Measurements from ENCODE around the gene SLIT2. TPM values are rescaled to one million over a fixed set of nuclear protein-coding genes. Genes with fewer than 3 reads are reported as not detected.
A peak's percentile ranks its signal among the peaks of the same experiment; 100 is the strongest.

SLIT2 gene, protein sequence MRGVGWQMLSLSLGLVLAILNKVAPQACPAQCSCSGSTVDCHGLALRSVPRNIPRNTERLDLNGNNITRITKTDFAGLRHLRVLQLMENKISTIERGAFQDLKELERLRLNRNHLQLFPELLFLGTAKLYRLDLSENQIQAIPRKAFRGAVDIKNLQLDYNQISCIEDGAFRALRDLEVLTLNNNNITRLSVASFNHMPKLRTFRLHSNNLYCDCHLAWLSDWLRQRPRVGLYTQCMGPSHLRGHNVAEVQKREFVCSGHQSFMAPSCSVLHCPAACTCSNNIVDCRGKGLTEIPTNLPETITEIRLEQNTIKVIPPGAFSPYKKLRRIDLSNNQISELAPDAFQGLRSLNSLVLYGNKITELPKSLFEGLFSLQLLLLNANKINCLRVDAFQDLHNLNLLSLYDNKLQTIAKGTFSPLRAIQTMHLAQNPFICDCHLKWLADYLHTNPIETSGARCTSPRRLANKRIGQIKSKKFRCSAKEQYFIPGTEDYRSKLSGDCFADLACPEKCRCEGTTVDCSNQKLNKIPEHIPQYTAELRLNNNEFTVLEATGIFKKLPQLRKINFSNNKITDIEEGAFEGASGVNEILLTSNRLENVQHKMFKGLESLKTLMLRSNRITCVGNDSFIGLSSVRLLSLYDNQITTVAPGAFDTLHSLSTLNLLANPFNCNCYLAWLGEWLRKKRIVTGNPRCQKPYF (N-terminal part only)
- not detected for total RNA-seq

DNA sequence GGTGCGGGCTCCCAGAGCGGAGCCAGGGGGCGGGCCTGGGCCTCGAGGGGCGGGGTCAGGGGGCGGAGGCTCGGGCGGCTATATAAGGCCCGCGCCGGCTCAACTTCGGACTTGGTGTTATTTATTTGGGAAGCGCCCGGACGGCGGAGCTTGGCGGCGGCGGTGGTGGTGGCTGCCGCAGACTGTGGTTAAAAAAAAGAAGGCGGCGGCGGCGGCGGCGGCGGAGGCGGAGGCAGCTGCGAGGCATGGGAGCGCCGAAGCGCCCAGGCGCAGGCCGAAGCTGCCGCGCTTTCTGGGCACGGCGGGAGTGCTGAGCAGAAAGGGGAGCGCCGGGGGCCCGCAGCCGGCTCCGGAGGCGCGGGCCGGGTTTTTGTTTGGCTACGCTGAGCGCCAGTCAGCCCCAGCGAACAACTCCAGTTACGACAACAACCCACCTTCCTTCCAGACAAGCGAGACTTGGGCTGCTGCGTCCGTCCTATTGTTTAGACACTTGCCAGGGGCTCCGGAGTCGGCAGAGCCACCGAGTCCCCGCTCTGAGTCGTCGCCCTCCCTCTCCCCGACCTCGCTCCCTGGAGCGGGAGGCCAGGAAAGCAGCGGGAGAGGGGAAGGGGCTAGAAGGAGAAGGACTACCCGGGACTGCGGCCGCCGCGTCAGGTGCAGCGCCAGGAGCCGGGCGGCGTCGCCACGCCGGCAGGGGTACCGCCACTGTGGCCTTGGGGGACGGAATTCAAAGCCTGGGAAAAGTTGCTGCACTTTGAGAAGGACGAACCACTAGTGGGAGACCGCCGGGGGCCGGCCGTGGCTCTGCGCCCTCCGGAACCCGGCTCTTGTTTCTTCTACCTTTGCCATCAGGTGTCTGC is at the start of gene SLIT2:
TSS of gene SLIT2 (plus strand) at position 110 of the 860 bp plus-strand sequence. CDS start 1,911 bp downstream, outside the sequence.
- ATAC-seq (replicated peaks in 1 of 2): peak; percentile 69 to 90

DNA sequence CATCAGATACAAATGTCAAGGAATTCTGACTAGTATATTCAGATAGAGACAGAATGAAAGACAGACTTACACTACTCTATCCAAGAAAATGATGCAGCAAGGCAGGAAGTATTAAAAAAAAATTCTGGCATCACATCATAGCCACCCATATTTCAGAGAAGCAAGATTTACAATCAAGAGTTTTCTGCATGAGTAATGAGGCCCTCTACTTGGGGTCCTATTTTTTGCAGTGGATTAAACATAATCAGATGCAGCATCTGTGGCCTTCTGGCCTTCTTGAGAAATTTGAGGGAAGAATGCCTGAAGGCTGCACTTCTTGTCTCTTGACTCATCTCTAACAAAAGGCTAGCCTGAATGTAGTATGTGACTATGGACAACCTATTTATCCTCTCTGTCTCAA is 48.2 kb upstream of the SLIT2 start:
- H3K4me3 Mint-ChIP-seq: no peak overlapping the region
- DNase-seq: no peak
- ATAC-seq (replicated peaks in 1 of 2): no peak
- H3K27me3 Mint-ChIP-seq (ENCODE audit: low read depth): no peaks in the 10 kb centered on the region
- H3K27ac Mint-ChIP-seq: no peak overlapping the region
- H3K4me1 Mint-ChIP-seq (ENCODE audit: low read depth): no peaks in the 10 kb centered on the region
- H3K36me3 Mint-ChIP-seq (ENCODE audit: insufficient read depth in 2 of 2): no peaks in the 10 kb centered on the region
- H3K9me3 Mint-ChIP-seq: peaks cover 1 to 3% of the 10 kb centered on the region in 2 donors

More for the DNA sequence above, at the start of gene SLIT2:
- peak within 1 kb of the TSS; percentile 63 for H3K4me3 Mint-ChIP-seq
- H3K27me3 Mint-ChIP-seq (ENCODE audit: low read depth): peaks cover 53% of the 10 kb centered on the region
- peaks cover 2 to 8% of the 10 kb centered on the region in 2 donors for H3K36me3 Mint-ChIP-seq (ENCODE audit: insufficient read depth in 2 of 2)
- H3K4me1 Mint-ChIP-seq (ENCODE audit: low read depth): peaks cover 10% of the 10 kb centered on the region
- H3K9me3 Mint-ChIP-seq: no peaks in the 10 kb centered on the region
- no peak within 1 kb of the TSS for H3K27ac Mint-ChIP-seq
- peak; percentile 14 to 46 for DNase-seq

DNA sequence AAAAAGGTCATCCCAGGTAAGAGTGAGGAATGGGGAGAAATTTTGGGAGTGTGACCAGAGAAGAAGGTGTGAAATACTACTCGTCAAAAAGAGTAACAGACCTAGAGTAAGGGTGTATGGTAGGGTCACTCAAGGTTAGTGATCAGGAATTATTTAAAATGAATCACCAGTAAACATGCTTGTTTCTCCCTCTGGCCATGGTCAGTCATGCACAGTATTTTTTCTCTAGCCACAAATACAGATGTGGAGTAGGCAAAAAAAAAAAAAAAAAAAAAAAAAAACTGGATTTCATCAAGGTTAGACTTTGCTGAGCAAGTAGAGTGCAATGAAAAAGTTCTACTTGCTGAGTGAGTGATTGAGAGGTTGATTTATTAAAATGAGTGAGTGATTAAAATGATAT is 34.2 kb upstream of the SLIT2 start:
- H3K27me3 Mint-ChIP-seq (ENCODE audit: low read depth): no peaks in the 10 kb centered on the region
- no peak overlapping the region for H3K27ac Mint-ChIP-seq
- no peaks in the 10 kb centered on the region for H3K36me3 Mint-ChIP-seq (ENCODE audit: insufficient read depth in 2 of 2)
- no peaks in the 10 kb centered on the region for H3K4me1 Mint-ChIP-seq (ENCODE audit: low read depth)
- H3K4me3 Mint-ChIP-seq: no peak overlapping the region
- ATAC-seq (replicated peaks in 1 of 2) (no peak), DNase-seq (no peak)
- peaks cover 1 to 3% of the 10 kb centered on the region in 2 donors for H3K9me3 Mint-ChIP-seq

DNA sequence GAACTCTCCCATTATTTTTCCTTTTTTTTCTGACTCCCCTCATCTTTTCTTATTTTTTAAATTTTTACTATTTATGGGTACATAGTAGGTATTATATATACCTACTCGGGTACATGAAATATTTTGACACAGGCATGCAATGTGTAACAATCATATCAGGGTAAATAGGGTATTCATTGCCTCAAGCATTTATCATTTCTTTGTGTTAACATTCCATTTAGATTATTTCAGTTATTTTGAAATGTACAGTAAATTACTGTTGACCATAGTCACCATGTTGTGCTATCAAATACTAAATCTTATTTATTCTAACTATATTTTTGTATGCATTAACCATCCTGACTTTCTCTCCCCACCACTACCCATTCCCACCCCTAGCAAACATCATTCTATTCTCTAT is 33.8 kb upstream of the SLIT2 start:
- H3K4me1 Mint-ChIP-seq (ENCODE audit: low read depth): no peaks in the 10 kb centered on the region
- ATAC-seq (replicated peaks in 1 of 2) (no peak), DNase-seq (no peak)
- no peaks in the 10 kb centered on the region for H3K27me3 Mint-ChIP-seq (ENCODE audit: low read depth)
- no peaks in the 10 kb centered on the region for H3K36me3 Mint-ChIP-seq (ENCODE audit: insufficient read depth in 2 of 2)
- no peak overlapping the region for H3K4me3 Mint-ChIP-seq
- no peak overlapping the region for H3K27ac Mint-ChIP-seq
- peaks cover 1% of the 10 kb centered on the region in 2 donors for H3K9me3 Mint-ChIP-seq

DNA sequence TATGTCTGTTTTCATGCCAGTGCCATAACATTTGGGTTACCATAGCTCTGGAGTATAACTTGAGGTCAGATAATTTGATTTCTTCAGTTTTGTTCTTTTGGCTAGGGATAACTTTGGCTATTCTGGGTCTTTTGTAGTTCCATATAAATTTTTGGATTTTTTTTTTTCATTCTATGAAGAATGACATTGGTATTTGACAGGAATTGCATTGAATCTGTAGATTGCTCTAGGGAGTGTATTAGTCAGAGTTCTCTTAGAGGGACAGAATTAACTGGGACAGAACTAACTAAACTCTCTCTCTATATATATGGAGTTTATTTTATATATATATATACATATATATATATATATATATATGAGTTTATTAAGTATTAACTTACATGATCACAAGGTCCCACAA is 32.2 kb upstream of the SLIT2 start:
- H3K9me3 Mint-ChIP-seq: peaks cover 3 to 11% of the 10 kb centered on the region in 2 donors
- no peak overlapping the region for H3K27ac Mint-ChIP-seq
- no peak overlapping the region for H3K4me3 Mint-ChIP-seq
- H3K36me3 Mint-ChIP-seq (ENCODE audit: insufficient read depth in 2 of 2): peaks cover 0 to 1% of the 10 kb centered on the region in 2 donors
- DNase-seq: no peak
- no peak for ATAC-seq (replicated peaks in 1 of 2)
- no peaks in the 10 kb centered on the region for H3K27me3 Mint-ChIP-seq (ENCODE audit: low read depth)
- H3K4me1 Mint-ChIP-seq (ENCODE audit: low read depth): no peaks in the 10 kb centered on the region

DNA sequence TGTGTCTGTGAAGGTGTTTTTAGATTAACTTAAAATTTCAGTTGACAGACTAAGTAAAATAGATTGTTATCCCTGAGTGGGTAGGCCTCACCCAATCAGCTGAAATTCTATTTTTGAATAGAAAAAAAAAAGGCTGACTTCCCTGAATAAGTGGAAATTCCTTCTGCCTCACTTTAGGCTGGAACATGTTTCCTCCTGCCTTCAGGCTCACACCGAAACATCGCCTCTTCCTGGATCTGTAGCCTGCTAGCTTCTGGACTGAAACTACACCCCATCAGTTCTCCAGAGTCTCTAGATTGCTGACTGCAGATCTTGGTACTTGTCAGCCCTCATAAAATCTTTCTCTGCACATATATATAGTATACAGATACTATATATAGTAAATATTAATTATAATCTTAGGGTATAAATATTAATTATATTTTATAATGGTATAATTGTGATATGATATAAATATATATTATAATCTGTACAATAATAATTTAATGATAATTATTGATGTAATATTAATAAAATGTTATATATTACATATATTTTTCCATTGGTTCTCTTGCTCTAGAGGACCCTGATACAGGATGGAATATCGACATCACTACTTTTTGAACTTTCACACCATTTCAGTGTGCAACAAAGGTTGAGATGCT is 13.7 kb upstream of the SLIT2 start:
- ATAC-seq (replicated peaks in 1 of 2) (no peak), DNase-seq (no peak)
- Mint-ChIP-seq H3K36me3 (ENCODE audit: insufficient read depth in 2 of 2) (no peaks in the 10 kb centered on the region), H3K4me3 (no peak overlapping the region), H3K4me1 (ENCODE audit: low read depth) (no peaks in the 10 kb centered on the region), H3K27me3 (ENCODE audit: low read depth) (no peaks in the 10 kb centered on the region), H3K9me3 (peaks cover 3 to 4% of the 10 kb centered on the region in 2 donors), H3K27ac (no peak overlapping the region)

DNA sequence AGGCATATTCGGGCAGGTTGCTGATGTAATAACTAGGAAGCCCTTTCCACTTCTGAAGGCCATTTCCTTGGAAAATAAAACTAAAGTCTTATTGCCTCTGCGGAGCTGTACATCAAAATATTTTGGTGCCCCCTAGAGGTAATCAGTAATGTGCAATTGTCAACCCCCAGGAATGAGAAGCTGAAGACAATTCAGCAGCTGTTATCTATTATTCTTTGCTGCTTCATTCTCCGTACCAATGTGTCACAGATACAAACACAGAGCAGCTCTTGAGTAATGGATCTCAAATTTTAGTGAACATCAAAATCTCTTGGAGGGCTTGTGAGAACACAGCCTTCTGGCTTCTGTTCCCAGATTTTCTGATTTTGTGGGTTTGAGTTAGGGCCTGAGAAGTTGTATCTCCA is 3.5 kb upstream of the SLIT2 start:
- H3K27ac Mint-ChIP-seq: no peak overlapping the region

DNA sequence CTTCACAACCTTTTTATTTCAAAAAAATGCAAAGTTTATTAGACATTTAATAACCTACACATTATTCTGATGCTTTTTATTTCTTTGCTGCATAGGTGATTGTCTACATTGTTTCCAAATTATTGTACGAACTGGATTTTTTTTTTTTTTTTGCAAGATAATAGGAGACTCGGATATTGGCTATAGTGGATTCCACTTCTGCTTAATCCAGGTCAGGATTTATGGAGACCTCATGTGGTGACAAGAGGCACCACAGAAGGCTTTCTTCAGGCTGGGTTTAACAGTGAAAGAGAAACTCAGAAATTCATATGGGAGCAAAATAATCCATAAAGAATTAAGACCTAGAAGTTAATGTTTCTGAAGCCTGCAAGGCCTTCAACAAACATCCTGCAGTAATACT is 2.4 kb upstream of the SLIT2 start:
- Mint-ChIP-seq H3K27me3 (ENCODE audit: low read depth) (peaks cover 32% of the 10 kb centered on the region), H3K27ac (no peak overlapping the region), H3K4me3 (no peak overlapping the region), H3K36me3 (ENCODE audit: insufficient read depth in 2 of 2) (peaks cover 0 to 5% of the 10 kb centered on the region in 2 donors), H3K9me3 (no peaks in the 10 kb centered on the region), H3K4me1 (ENCODE audit: low read depth) (peaks cover 10% of the 10 kb centered on the region)
- ATAC-seq (replicated peaks in 1 of 2) (no peak), DNase-seq (no peak)

More for the DNA sequence above, 3.5 kb upstream of the SLIT2 start:
- Mint-ChIP-seq H3K9me3 (peaks cover 2 to 3% of the 10 kb centered on the region in 2 donors), H3K4me3 (no peak overlapping the region), H3K36me3 (ENCODE audit: insufficient read depth in 2 of 2) (peaks cover 0 to 5% of the 10 kb centered on the region in 2 donors), H3K4me1 (ENCODE audit: low read depth) (peaks cover 8% of the 10 kb centered on the region), H3K27me3 (ENCODE audit: low read depth) (peaks cover 20% of the 10 kb centered on the region)
- ATAC-seq (replicated peaks in 1 of 2) (no peak), DNase-seq (no peak)

DNA sequence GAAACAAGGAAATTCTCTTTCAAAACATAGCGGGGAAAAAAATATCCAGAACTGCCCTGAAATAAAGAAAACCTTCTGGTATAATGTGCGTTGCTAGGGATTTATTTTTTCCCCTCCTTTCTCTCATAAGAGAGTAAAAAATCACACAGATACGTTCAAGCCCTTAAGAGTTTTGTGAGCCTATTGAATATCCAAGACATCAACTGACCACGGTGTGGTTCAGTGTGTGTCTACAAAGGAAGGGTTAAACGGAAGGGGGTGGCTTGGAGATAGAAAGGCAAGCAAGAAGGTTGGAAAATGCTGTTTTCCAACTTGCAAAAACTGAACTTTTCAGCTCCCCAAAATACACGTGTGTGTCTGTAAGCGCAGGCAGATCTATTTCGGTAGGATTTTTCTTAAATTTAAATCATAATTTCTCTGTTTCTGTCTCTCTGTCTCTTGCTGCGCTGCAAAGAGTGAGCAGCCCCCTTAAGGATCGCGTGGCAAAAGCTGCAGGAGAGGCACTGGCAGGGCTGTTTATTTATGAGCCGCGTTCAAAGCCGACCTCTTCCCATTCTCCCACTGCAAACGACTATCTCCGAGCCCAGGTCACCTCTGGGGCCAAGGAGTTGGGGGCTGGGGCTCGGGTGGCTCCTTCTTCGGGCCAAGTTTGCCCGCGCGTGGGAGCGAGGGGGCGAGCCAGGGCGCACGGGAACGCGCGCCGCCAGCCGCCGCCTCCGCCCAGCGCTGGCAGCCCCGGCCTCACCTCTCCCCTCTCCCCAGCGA is 492 bp upstream of the SLIT2 start:
- Mint-ChIP-seq H3K36me3 (ENCODE audit: insufficient read depth in 2 of 2) (peaks cover 2 to 8% of the 10 kb centered on the region in 2 donors), H3K27me3 (ENCODE audit: low read depth) (peaks cover 48% of the 10 kb centered on the region), H3K4me1 (ENCODE audit: low read depth) (peaks cover 10% of the 10 kb centered on the region), H3K27ac (no peak overlapping the region), H3K4me3 (peak overlapping the region; percentile 52 to 61), H3K9me3 (no peaks in the 10 kb centered on the region)
- no peak for ATAC-seq (replicated peaks in 1 of 2)
- no peak for DNase-seq

DNA sequence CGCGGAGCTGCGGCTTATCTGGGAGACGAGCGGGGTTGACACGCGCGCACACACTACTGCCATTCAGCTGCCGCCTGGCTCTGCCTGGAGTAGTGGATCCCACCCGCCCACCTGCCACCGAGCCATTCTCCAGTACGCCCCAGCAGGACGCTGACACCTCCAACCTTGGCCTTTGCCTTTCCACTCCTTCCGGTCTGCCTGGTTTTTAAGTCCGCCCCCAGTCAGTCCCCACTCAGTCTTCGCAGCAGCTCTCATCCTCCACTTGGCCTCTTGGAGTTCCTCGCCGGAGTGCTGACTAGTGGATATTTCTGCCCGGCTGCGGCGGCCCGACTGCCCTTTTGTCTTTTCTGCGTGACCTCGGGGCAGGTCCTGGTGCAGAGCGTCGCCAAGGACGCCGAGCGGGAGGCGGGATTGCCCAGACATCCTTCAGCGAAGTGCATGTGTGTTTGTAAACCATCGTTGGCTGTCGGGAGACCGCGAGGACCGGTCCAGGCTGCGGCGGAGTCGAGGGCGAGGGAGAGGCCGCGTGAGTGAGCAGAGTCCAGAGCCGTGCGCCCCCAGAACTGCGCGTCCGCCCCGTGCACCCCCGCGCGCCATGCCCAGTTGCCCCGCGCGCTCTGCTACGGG is 1.1 kb downstream of the SLIT2 start:
- Mint-ChIP-seq H3K27ac (no peak overlapping the region), H3K27me3 (ENCODE audit: low read depth) (peaks cover 53% of the 10 kb centered on the region), H3K9me3 (no peaks in the 10 kb centered on the region), H3K4me1 (ENCODE audit: low read depth) (peaks cover 10% of the 10 kb centered on the region), H3K36me3 (ENCODE audit: insufficient read depth in 2 of 2) (peaks cover 2 to 8% of the 10 kb centered on the region in 2 donors), H3K4me3 (peak overlapping the region; percentile 54 to 63)
- DNase-seq (no peak), ATAC-seq (replicated peaks in 1 of 2) (no peak)

DNA sequence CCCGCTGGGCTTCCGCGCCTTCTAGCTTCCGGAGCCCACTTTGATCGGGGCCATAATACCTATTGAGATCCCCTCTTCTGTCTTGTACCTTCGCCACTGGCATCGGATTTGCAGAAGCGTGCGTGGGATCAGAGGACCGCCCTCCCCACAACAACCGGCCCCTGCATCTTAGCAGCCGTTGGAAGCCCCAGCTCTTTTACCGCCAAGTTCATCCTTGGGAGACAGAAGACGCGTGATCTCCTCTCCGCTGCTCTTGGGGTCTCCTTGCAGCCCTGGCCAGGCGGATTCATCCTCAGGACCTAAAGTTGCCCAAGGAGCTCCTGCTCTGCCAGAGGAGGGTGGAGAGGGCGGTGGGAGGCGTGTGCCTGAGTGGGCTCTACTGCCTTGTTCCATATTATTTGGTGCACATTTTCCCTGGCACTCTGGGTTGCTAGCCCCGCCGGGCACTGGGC is 1.6 kb downstream of the SLIT2 start:
- Mint-ChIP-seq H3K9me3 (no peaks in the 10 kb centered on the region), H3K27me3 (ENCODE audit: low read depth) (peaks cover 53% of the 10 kb centered on the region), H3K27ac (no peak overlapping the region), H3K36me3 (ENCODE audit: insufficient read depth in 2 of 2) (peaks cover 2 to 8% of the 10 kb centered on the region in 2 donors), H3K4me1 (ENCODE audit: low read depth) (peaks cover 10% of the 10 kb centered on the region), H3K4me3 (no peak overlapping the region)
- DNase-seq (no peak), ATAC-seq (replicated peaks in 1 of 2) (no peak)

Measured in activated T-cell treated with anti-CD3 and anti-CD28 coated beads, Interleukin-2, amount 50 U/mL, for 72 hours (primary cell).